Measurements from ENCODE around the gene CYP4A11.
"Not testable (repeated sequence)": the region's sequence is repeated elsewhere in the genome, so short reads cannot be mapped to it uniquely, and the experiment has no call there.

Gene CYP4A11

GRCh38 chr1:46961066-46961758, 19.9 kb upstream of the CYP4A11 start:
- TF ChIP-seq CTCF (IDR thresholded peaks at IDR 0.05; ENCODE audit: low read depth, low read length), result no peak
- in situ Hi-C loops (cut with HindIII; ENCODE audit: low sequenced_read_pairs), result no loop called here
- no peak for DNase-seq (ENCODE audit: low read depth, low spot score)
- H3K4me3 ChIP-seq (ENCODE audit: low read depth, low read length), result no peak overlapping the region

GRCh38 chr1:46960250-46960649, 19.0 kb upstream of the CYP4A11 start:
- H3K4me3 ChIP-seq (ENCODE audit: low read depth, low read length), result no peak overlapping the region
- no peak for TF ChIP-seq CTCF (IDR thresholded peaks at IDR 0.05; ENCODE audit: low read depth, low read length)
- in situ Hi-C loops (cut with HindIII; ENCODE audit: low sequenced_read_pairs), result no loop called here
- no peak for DNase-seq (ENCODE audit: low read depth, low spot score)

GRCh38 chr1:46955116-46955515, 13.8 kb upstream of the CYP4A11 start:
- DNase-seq (ENCODE audit: low read depth, low spot score); H3K4me3 ChIP-seq (ENCODE audit: low read depth, low read length); in situ Hi-C loops (cut with HindIII; ENCODE audit: low sequenced_read_pairs): not testable (repeated sequence)

GRCh38 chr1:46953847-46954246, 12.6 kb upstream of the CYP4A11 start:
- DNase-seq (ENCODE audit: low read depth, low spot score); in situ Hi-C loops (cut with HindIII; ENCODE audit: low sequenced_read_pairs); H3K4me3 ChIP-seq (ENCODE audit: low read depth, low read length): not testable (repeated sequence)

- DNase-seq (ENCODE audit: low read depth, low spot score); in situ Hi-C loops (cut with HindIII; ENCODE audit: low sequenced_read_pairs); H3K4me3 ChIP-seq (ENCODE audit: low read depth, low read length): not testable (repeated sequence)
Measured at GRCh38 chr1:46949417-46949666, 8.1 kb upstream of the CYP4A11 start.

- in situ Hi-C loops (cut with HindIII; ENCODE audit: low sequenced_read_pairs), result no loop called here
- no peak for TF ChIP-seq CTCF (IDR thresholded peaks at IDR 0.05; ENCODE audit: low read depth, low read length)
- no peak overlapping the region for H3K4me3 ChIP-seq (ENCODE audit: low read depth, low read length)
- DNase-seq (ENCODE audit: low read depth, low spot score), result peak; percentile 3
Measured at GRCh38 chr1:46948629-46949416, 7.5 kb upstream of the CYP4A11 start.

- DNase-seq (ENCODE audit: low read depth, low spot score); H3K4me3 ChIP-seq (ENCODE audit: low read depth, low read length); in situ Hi-C loops (cut with HindIII; ENCODE audit: low sequenced_read_pairs): not testable (repeated sequence)
Measured at GRCh38 chr1:46947706-46948105, 6.4 kb upstream of the CYP4A11 start.

- in situ Hi-C loops (cut with HindIII; ENCODE audit: low sequenced_read_pairs), result no loop called here
- H3K4me3 ChIP-seq (ENCODE audit: low read depth, low read length), result no peak overlapping the region
- DNase-seq (ENCODE audit: low read depth, low spot score), result no peak
- no peak for TF ChIP-seq CTCF (IDR thresholded peaks at IDR 0.05; ENCODE audit: low read depth, low read length)
Measured at GRCh38 chr1:46942086-46942485, 810 bp upstream of the CYP4A11 start.

GRCh38 chr1:46940307-46940706, 969 bp downstream of the CYP4A11 start:
- no peak for DNase-seq (ENCODE audit: low read depth, low spot score)
- H3K4me3 ChIP-seq (ENCODE audit: low read depth, low read length), result no peak overlapping the region
- in situ Hi-C loops (cut with HindIII; ENCODE audit: low sequenced_read_pairs), result no loop called here
- TF ChIP-seq CTCF (IDR thresholded peaks at IDR 0.05; ENCODE audit: low read depth, low read length), result no peak
